ENCODE data around the gene CRHR2.

CRHR2 gene

DNA sequence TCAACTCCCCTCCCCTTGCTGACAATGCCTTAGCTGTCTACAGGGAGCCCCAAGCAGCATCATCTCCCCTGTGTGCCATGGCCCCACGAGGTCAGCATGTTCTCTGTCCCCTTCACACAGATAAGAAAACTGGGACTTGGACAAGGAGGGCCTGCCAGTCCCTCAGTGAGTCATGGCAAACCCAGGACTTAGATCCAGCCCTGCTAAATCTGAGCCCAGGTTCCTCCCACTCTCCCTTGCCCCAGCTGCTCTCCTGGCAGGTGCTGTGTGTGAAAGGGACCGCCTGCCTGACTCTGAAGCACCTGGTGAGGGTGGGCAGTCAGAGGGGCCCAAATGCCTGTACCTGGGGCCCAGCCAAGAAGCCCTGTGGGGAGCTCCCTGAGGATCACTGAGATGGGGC, 7.4 kb downstream of the CRHR2 start:
- no peak for DNase-seq

- no peak for DNase-seq
Measured at GRCh38 chr7:30674420-30674819, 7.8 kb downstream of the CRHR2 start.

DNA sequence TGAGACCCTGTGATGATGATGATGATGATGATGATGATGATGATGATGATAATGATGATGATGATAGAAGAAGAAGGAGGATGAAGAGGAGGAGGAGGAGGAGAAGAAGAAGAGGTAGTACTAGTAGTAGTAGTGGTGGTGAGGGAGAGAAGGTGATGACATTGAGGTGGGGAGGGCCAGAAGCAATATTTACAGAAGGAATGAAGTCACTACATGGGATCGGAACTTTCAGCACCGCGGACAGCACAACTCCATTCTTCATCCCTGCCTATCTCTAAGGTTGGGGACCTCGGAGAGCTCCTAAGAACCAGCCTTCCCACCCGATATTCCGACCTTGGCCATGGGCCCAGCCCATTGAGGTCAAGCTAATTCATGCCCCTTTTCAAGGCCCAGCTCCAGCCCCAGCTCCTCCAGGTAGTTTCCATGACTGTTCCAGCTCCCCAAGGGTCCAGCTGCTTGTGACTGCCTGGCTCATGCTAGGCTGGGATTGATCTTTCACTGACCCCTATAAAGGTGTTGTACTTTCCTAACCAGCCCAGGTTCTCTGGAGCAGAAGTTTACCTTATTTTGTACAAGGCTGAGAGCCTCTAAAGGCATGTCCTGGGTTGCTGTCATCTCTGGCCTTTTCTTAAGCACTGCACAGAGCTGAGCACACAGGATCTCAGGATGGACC, 10.3 kb downstream of the CRHR2 start:
- no peak for DNase-seq

DNA sequence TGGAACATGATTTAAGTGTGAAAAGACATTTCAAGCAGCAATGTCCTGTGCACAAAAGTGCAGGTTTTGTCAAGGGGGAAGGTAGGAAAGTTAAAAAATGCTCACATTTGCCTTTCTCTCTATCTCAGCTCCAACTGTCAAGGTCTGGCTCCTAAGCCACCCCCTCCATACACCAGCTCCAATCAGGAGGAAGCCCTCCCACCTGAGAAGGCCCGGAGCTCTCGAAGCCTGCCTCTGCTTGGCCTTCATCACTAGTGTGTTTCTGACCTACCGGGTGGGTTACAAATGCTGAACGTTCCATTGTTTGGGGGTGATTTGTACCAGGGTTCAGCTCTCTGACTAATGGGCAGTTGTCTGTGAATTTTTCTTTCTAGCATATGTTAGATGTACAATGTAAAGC, 14.2 kb downstream of the CRHR2 start:
- no peak for DNase-seq

- DNase-seq, result no peak
Measured at GRCh38 chr7:30667172-30667571, 15.1 kb downstream of the CRHR2 start.

DNA sequence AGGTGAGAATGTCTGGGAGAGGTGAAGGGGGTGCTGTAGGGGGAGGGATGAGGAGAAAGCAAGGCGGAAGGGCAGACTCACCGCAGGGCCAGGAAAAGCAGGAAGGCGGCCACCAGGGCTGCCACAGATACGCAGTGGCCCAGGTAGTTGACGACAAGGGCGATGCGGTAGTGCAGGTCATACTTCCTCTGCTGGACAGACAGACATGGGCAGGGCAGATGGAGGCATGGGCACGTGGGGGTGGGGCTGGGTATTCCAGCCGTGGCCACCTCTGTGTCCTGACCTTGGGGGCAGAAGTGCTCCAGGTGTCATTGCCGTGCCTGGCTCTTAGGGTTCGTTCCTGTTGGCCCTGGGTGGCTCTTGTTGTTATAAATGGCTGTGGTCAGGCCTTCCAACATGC, 16.8 kb downstream of the CRHR2 start:
- no peak for DNase-seq

DNA sequence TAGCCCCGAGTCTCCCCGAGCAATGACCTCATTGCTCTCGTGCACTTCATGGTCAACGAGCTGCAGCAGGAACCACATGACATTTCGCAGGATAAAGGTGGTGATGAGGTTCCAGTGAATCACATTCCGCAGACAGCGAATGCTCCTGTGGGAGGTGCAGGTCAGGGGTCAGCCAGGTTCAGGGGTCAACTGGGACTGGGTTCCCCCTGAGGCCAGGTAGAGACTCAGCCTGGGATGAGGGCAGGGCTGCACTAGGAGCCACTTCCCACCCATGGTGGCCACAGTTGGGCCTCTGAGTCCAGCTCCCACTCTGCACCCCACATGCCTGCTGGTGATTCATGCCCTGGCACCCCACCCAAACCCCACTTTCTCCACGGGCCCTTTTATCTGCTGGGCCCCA, 17.2 kb downstream of the CRHR2 start:
- no peak for DNase-seq

DNA sequence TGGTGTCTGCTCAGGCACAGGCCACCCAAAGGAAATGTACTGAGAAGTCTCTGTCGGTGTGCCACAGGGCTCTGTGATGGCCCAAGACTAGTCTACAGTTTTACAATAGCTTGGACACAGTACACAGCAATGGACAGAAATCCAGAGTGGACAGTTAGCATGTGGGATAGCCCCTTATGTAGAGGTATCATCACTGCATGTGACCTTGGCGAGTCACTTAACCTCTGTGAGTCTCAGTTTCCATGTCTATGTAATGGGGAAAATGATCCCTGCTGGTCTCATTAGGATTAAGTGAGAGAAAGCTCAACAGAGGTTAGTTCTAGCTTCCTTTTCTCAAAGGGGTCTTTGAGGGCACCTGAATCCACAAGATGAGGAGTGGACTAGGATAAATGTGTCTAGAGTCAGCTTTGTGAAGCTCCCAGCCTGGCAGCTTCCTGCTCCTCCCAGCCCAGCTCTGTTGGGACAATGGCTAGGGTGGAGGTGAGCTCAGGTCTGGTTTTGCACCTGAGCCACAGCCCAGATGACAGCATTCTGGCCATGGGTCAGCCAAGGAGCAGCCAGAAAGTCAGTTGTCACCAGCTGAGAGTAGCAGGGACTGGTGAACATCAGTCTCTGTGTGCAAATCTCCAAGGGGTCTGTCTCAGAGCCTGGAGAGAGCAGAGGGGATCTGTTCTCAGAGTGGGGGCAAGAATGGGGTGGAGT, 17.9 kb downstream of the CRHR2 start:
- no peak for DNase-seq

DNA sequence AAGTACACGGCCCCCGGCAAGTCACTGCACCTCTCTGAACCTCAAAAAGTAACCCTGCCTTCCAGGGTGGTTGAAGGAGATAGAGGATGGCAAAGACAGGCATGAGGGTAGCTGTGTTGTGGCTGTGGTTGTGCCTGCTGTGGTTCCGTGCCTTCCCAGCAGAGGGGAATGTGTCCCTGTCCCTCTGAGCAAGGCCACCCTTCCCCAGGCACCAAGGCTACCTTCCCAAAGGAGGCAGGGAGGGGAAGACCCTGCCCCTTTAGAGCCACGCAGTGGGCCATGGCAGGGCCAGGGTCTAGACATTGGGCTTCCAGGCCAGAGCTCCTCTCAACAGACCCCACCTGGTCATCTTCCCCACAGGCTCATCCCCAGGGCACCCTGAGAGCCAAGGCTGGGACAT, 18.8 kb downstream of the CRHR2 start:
- DNase-seq, result no peak

DNA sequence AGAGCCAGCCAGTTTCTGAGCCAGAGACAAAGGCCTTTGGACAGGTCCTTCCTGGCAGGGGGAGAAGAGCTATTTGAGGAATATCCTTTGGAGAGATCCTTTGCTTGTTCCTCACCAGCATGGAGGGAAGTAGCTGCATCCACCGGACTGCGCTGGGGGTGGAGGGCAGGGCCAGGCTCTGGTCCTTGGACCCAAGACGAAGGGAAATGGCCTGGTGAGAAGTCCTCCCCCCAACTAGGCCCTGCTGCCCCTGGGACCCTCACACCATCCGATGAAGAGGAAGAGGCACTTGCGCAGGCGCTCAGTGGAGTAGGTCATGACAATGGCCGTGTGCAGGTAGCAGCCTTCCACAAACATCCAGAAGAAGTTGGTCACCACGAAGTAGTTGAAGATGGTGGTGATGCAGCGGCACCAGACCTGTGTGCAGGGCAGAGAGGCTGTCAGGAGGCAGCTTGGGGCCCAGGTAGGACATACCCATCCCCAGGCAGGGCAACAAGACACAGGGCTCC, 19.8 kb downstream of the CRHR2 start:
- no peak for DNase-seq

DNA sequence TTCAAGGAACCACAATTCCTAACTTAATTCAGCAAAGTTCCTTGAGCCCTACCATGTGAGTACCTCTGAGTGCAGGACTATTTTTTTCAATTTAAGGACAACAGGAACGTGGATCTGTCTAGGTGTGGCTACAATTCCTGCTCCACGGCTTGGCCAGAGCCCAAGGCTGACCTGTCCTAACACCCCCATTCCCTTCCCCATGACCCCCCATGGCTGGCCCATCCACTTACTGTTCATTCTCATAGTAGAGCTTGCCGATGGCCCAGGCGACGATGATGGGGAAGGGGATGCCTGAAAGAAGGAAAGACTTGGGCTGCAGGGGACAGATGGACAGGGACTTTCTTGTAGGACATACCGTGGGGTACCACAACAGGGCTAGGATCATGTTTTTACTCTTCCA, 20.3 kb downstream of the CRHR2 start:
- DNase-seq, result no peak

- no peak for DNase-seq
Measured at GRCh38 chr7:30660331-30661255, 21.7 kb downstream of the CRHR2 start.

- no peak for DNase-seq
Measured at GRCh38 chr7:30659312-30659711, 22.9 kb downstream of the CRHR2 start.

GRCh38 chr7:30658479-30659074, 23.7 kb downstream of the CRHR2 start:
- DNase-seq, result no peak

- DNase-seq, result no peak
Measured at GRCh38 chr7:30657131-30657530, 25.1 kb downstream of the CRHR2 start.

DNA sequence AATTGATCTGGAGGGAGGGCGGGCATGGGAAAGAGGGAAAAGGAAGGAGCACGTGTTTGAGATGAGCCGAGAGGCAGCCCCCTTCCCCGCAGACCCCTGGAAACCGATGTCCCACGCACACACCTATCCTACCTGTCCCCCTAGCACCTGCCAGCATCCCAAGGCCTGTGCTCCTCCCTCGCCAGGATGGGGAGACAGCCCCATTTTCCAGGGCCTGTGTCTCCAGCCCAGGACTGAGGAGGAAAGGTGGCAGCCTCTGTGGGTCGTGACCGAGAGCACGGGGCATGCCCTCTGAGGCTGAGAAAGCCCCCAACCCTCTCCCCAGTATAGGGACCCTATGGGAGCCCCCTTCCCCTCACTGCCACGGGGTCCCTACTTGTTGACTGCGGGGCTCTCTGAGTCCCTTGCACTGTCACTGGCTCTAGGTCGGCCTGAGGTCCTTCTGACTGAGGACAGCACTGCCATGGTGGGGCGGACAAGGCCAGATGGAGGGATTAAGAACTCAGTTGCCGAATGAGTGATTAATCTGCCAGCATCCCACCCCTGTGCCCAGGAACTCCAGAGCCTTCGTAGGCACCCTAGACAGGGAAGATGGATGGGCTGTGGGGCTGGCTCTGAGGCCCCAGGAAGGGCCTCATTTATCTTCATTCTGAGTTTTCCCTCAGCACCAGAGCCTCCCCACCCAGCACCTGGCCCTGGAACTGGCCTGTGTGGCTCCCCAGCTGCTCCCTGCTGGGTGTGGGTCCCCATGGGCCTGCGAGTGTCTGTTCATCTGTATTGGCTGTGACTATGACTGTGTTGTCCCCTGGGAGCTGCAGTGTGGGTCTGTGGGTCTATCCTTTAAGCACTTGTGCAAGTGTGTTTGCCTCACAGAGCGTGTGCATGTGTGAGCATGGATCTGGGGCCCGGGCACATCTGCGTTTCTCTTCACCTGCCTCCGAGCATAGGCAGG, 26.0 kb downstream of the CRHR2 start:
- no peak for DNase-seq

DNA sequence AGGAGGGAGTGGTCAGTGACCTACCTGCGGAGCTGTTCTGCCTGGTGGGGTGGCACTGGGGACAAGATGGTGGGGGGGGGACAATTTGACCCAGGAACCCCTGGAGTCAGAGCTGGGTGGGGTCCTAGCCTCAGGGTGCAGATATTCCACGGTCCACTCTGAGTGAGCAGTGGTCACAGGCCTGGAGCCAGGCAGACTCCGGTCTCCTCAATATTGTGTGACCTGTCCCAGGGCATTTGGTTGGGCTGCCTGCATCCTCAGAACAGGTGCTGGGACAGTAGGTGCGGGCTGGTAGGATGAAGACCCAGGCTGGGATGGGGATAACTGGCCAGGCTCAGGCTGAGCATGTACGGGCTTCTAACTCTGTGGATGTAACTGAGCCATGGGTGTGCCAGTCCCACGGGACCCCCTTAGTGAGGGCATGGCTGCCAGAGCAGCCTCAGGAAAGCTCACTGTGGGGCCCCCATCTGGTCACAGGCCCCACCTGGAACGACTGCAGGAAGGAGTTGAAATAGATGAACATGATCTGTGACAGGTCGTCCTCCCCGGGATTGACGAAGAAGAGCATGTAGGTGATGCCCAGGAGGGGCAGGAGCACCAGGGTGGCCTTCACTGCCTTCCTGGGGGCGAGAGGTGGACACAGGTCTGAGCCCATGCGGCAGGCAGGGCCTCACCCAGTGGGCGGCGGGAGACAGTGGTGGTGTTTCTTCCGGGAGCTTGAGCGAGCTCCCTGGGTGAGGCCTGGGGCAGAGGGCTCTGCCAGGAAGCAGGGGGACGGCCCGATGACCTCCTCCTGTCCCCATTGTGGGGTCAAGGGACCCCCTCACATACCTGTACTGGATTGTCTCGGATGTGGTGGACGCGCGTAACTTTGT, 26.9 kb downstream of the CRHR2 start:
- DNase-seq, result no peak

DNA sequence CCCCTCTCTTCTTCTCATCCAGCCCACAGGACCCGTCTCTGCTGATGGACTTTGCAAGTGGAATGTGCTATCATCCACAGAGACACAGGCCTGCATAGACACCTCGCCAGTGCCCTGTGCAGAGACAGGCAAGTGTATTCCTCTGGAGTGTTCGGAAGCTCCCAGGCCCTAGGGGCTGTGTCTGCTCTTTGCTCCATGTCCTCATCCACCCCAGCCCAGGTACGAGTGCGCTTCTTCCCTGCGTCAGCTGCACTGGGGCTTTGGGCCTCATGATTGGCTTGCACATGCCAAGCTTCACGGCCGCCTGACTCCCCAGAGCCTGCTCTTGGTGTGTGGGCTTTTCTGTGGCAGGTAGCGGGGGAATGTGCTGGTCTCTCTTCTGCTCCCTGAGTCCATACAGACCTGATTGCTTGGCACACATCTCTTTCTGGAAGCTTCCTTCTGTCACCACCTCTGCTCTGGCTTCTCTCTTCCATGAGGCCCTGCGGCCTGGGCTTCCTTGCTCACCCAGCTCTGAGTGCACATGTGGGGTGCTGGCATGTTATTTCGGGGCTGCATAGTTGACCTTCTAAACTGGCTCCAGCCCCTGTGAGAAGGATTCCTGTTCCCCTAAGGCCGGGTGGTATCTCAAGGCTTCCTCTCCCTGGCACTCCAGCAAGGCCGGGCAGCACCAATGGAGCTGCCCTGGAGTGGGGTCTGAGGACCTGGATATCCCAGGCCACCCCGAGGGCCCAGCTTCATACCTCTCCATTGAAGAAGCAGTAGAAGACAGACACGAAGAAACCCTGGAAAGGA, 27.8 kb downstream of the CRHR2 start:
- no peak for DNase-seq

GRCh38 chr7:30652698-30653641, 29.3 kb downstream of the CRHR2 start:
- DNase-seq, result no peak
